GM12891 (cell line): Measurements from ENCODE around the gene DCP1A.

Experiments
- PAX5 ChIP-seq: IDR thresholded peaks from 2 replicates; pipeline ENCODE4 v1.6.1; 2011; ENCODE audit warnings: low read length, moderate library complexity, mild to moderate bottlenecking; ENCODE audit not compliant: insufficient read depth, severe bottlenecking
- POLR2A ChIP-seq: IDR thresholded peaks from 2 replicates; pipeline ENCODE4 v1.6.1; 2011; ENCODE audit warnings: low read depth, low read length, control low read depth
- POLR2AphosphoS5 ChIP-seq: IDR thresholded peaks from 2 replicates; pipeline ENCODE4 v1.6.1; 2011; ENCODE audit warnings: low read depth, low read length, control low read depth
- TAF1 ChIP-seq: IDR thresholded peaks from 2 replicates; pipeline ENCODE4 v1.6.1; 2011; ENCODE audit warnings: low read depth, low read length, control low read depth

DNA sequence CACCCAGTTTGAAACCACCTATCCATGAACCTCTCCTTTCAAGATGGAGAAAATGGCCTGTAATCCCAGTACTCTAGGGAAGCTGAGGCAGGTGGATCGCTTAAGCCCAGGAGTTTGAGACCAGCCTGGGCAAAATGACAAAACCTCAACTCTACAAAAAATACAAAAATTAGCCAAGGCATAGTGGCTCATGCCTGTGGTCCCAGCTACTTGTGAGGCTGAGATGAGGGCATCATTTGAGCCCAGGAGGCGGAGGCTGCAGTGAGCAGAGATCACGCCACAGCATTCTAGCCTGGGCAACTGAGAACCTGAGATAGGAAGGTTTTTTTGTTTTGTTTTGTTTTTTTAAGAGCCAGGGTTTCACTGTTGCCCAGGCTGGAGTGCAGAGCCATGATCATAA, 96.9 kb downstream of the DCP1A start:
- no peak for TF ChIP-seq POLR2AphosphoS5
- TF ChIP-seq TAF1, result no peak
- TF ChIP-seq POLR2A, result no peak
- no peak for TF ChIP-seq PAX5
